Left hindlimb (tissue), 1 donor: Measurements from ENCODE around the gene PRKAR1B.
"Not testable (repeated sequence)": the region's sequence is repeated elsewhere in the genome, so short reads cannot be mapped to it uniquely, and the experiment has no call there.

Experiments
- DNase-seq: peaks from one replicate; pipeline ENCODE4 v3.0.0-alpha.2; 2018

Gene PRKAR1B

GRCh38 chr7:756928-757560 is 30.0 kb upstream of the PRKAR1B start:
- DNase-seq: no peak

- no peak for DNase-seq
Measured at GRCh38 chr7:756231-756927, 29.3 kb upstream of the PRKAR1B start.

GRCh38 chr7:755413-755805 is 28.3 kb upstream of the PRKAR1B start:
- no peak for DNase-seq

GRCh38 chr7:754531-755412 is 27.7 kb upstream of the PRKAR1B start:
- no peak for DNase-seq

- DNase-seq: no peak
Measured at GRCh38 chr7:753190-753589, 26.1 kb upstream of the PRKAR1B start.

- not testable (repeated sequence) for DNase-seq
Measured at GRCh38 chr7:752256-752655, 25.2 kb upstream of the PRKAR1B start.

- no peak for DNase-seq
Measured at GRCh38 chr7:751826-752225, 24.7 kb upstream of the PRKAR1B start.

GRCh38 chr7:750111-750905 is 23.2 kb upstream of the PRKAR1B start:
- DNase-seq: no peak

GRCh38 chr7:749140-749551 is 22.1 kb upstream of the PRKAR1B start:
- DNase-seq: no peak

GRCh38 chr7:748446-748845 is 21.4 kb upstream of the PRKAR1B start:
- no peak for DNase-seq

- no peak for DNase-seq
Measured at GRCh38 chr7:747186-747585, 20.1 kb upstream of the PRKAR1B start.

GRCh38 chr7:746155-747061 is 19.3 kb upstream of the PRKAR1B start:
- DNase-seq: no peak

GRCh38 chr7:745431-746154 is 18.5 kb upstream of the PRKAR1B start:
- DNase-seq: no peak

- no peak for DNase-seq
Measured at GRCh38 chr7:744854-745430, 17.9 kb upstream of the PRKAR1B start.

GRCh38 chr7:744128-744520 is 17.0 kb upstream of the PRKAR1B start:
- not testable (repeated sequence) for DNase-seq

- not testable (repeated sequence) for DNase-seq
Measured at GRCh38 chr7:743341-744127, 16.5 kb upstream of the PRKAR1B start.

GRCh38 chr7:742791-743190 is 15.7 kb upstream of the PRKAR1B start:
- no peak for DNase-seq

- no peak for DNase-seq
Measured at GRCh38 chr7:741850-742249, 14.8 kb upstream of the PRKAR1B start.

GRCh38 chr7:741191-741671 is 14.2 kb upstream of the PRKAR1B start:
- DNase-seq: no peak
